HG03520 (cell line): ENCODE results near the gene ADGRG4.

Source experiments
- ATAC-seq: cut with Tn5 transposase; IDR thresholded peaks from one replicate; pipeline ENCODE4 v1.9.1; 2021; ENCODE audit warnings: mild to moderate bottlenecking, moderate library complexity; ENCODE audit not compliant: unreplicated experiment

ADGRG4 gene

DNA sequence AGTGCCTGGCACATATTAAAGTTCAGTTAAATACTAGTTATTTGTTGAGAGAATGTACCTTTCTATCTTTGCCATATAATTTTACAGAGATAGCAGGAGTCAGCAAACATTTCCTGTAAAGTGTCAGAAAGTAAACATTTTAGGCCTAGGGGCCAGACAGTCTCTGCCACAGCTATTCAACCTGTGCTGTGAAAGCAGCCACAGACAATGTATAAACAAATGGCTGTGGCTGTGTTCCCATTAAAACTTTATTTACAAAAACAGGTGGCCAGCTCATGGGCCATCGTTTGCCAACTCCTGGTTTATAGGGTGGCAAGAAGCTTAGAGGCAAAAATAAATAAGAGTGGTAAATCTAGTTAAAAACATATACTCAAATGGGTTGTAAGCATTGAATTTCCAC lies 153.0 kb downstream of the ADGRG4 start:
- no peak for ATAC-seq

GRCh38 chrX:136456133-136456532 lies 155.4 kb downstream of the ADGRG4 start:
- ATAC-seq: no peak

GRCh38 chrX:136457303-136457917 lies 156.6 kb downstream of the ADGRG4 start:
- ATAC-seq: no peak

DNA sequence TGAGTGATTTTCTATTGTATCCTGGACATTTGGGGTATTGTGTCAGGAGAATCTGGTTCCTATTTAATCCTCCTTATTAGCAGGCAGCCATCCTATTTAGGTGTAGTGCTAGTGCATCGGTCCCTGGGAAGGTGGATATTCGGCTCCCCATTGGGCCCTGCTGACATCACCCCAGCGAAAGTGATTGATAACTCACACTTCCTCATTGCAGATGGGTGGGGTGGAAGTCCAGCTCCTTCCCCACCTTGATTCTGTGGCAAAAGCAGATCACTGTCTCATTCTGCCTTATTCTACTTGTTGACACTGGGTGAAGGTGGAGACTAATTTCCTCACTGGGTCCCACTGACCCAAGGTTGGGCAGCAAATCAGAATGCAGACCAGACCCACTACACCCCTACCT lies 163.8 kb downstream of the ADGRG4 start:
- ATAC-seq: no peak
